ENCODE measurements around the gene GYPB.
"Not testable (repeated sequence)": the region's sequence is repeated elsewhere in the genome, so short reads cannot be mapped to it uniquely, and the experiment has no call there.

GYPB gene

DNA sequence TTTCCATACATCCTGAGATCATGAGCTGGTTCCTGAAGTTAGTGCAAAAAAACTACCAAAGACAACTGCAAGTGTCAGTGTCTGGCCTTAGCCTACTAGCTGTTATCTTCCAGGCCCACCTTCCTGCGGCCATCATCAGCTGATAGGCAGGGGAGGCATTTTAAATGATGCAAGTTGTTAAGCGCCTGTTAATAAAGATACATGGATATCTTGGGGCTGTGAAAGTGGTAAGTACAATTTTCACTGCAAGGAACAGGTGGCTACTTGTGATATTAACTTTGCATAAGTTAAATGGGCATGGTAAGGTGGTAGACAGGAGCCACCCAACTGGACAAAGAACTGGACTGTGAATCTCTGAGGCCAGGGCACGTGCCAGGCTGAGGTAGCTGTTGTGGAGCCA, at the start of gene GYPB:
Gene GYPB (minus strand): TSS at position 104 of the 400 bp plus-strand sequence. CDS start 93 bp downstream, at position 11.
- DNase-seq (ENCODE audit: low spot score): not testable (repeated sequence)

DNA sequence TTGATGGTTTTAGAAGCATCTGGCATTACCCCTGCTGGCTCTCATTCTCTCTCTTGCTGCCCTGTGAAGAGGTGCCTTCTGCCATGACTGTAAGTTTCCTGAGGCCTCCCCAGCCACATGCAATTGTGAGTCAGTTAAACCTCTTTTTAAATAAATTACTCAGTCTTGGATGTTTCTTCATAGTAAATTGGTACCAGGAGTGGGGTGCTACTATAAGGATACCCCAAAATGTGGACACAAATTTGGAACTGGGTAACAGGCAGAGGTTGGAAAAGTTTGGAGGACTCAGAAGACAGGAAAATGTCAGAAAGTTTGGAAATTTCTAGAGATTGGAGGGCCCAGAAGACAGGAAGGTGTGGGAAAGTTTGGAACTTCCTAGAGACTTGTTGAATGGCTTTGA, 42.4 kb upstream of the GYPB start:
- not testable (repeated sequence) for DNase-seq (ENCODE audit: low spot score)

GRCh38 chr4:144060234-144060859, 41.2 kb upstream of the GYPB start:
- not testable (repeated sequence) for DNase-seq (ENCODE audit: low spot score)

DNA sequence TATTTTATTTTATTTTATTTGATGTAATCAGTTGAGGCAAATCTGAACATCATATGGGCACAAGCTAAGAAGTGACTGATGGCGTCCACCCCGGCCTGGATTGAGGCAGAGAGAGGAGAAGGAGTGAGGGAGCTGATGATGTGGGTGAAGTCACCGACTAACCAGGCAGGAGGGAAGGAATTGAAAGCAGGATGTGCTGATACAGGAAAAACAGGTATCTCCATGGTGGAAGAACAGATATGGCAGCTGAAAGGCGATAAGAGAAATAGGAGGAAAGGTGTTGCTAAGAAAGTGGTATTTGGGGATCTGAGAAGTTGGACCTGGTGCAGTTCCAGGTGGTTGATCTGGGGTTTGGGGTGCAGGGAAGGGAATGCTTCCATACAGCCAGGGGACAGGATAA, 37.6 kb upstream of the GYPB start:
- no peak for DNase-seq (ENCODE audit: low spot score)

DNA sequence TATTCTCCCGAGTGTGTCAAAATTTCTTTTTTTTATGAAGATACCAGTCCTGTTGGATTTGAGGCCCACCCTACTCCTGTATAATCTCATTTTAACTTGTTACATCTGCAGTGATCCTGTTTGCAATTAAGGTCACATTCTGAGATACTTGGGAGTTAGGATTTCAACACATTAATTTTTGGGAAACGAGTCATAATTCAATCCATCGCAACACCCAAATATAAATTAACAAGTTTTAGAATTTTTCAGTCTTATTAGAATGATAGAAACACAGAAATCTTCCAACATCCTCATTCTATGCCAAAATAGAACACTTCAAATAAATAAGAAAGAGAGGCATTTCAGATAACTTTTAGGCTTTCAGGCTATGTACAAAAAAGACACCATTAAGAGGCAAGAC, 36.2 kb upstream of the GYPB start:
- not testable (repeated sequence) for DNase-seq (ENCODE audit: low spot score)

DNA sequence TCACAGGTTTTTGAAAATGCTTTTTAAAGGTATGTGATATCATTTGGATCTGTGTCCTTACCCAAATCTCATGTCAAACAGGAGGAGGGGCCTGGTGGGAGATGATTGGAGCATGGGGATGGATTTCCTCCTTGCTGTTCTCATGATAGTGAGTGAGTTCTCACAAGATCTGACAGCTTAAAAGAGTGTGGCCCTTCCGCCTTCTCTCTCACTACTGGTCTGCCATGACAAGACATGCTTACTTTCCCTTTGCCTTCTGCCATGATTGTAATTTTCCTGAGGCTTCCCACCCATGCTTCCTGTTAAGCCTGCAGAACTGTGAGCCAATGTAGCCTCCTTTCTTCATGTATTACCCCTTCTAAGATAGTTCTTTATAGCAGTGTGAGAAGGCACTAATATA, 32.3 kb upstream of the GYPB start:
- not testable (repeated sequence) for DNase-seq (ENCODE audit: low spot score)

GRCh38 chr4:144050631-144051030, 31.5 kb upstream of the GYPB start:
- not testable (repeated sequence) for DNase-seq (ENCODE audit: low spot score)

DNA sequence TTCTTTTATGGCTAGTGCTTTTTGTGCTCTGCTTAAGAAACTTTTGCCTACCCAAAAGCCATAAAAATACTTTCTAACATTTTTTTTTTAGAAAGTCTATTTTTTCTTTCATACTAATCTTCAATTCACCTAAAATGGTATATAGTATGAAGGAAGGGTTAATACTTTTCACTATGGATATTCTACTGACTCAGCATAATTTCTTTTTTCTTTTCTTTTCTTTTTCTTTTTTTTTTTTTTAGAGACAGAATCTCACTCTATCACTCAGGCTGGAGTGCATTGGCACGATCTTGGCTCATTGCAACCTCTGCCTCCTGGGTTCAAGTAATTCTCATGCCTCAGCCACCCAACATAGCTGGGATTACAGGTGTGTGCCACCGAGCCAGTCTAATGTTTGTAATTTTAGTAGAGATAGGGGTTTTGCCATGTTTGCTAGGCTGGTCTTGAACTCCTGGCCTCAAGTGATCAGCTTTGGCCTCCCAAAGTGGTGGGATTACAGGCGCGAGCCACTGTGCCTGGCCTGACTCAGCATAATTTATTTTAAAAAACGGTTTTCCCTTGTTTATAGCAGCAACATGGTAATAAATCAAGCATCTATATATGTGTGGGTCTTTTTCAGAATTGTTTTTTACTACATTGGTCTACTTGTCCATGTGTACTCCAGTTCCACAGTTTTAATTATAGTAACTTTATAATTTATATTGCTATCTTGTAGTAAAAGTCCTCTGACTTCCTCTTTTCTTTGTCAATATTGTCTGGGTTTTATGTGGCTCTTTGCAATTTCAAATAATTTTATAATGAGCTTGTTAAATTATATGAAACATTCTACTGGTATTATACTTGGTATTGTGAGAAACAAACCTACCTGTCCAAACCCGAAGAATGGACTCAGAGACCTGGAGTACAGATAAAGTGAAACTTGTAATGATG, 30.6 kb upstream of the GYPB start:
- DNase-seq (ENCODE audit: low spot score): not testable (repeated sequence)

DNA sequence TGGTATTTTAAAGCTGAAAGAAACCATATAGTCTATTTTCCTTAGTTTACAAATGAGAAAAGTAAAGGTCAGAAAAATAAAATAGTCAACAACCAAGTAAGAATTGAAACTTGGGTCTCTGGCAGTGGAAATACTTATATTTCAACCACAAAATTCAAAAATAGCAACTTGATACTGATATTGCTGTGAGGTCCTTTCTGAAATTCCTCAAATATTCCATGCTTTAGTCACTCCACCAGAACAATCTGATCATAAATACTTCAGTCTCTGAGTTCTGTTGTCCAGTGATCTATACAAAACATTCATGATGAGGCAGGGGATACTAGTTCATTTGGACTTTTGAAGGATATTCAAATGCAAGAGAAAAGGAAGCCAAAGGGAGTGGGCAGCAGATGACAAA, 25.8 kb upstream of the GYPB start:
- DNase-seq (ENCODE audit: low spot score): not testable (repeated sequence)

DNA sequence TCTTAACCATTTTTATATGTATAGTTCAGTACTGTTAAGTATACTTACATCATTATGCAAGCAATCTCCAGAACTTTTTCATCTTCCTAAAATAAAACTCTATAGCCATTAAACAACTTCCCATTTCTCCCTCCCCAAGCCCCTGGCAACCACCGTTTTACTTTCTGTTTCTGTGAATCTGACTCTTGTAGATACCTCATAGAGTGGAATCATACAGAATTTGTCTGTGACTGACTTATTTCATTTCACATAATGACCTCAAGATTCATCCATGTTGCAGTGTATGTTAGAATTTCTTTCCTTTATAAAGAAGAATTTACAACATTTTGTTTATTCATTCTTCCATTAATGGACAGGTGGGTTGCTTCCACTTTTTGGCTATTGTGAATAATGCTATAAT, 13.4 kb upstream of the GYPB start:
- not testable (repeated sequence) for DNase-seq (ENCODE audit: low spot score)

DNA sequence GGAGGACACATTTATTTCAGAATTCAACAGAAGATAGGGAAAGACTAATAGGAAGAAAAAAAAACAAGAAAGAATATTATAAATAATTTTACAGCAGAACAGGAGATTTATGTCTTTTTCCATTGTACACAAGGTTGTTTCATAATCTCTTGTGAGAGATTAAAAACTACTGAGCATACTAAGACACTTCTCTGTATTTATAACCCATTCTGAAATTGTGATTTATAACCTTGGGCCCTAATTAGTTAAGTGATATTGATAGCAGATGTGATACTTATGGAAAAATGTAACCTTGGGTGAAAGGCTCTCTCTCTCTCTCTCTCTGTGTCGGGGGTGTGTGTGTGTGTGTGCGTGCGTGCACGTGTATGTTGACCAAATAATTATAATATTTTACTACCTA, 12.7 kb upstream of the GYPB start:
- not testable (repeated sequence) for DNase-seq (ENCODE audit: low spot score)

DNA sequence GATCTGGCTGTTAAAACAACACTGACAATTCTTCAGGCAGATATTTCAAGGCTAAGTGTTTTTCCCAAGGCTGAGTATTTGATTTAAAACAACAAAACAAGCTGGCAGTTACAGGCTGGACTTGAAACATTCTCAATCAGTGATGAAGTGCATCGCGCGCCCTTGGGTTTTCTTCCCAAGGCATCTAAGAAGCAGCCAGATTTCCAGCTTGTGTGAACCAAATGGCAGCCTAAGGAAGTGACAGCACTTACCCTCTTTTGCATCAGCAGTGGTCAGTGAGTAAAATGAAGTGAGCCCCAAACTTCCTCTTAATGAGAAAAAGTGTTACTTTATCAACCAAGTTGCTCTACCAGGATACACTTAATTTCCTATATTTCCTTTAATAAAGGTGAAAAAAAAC, 12.2 kb upstream of the GYPB start:
- not testable (repeated sequence) for DNase-seq (ENCODE audit: low spot score)

- not testable (repeated sequence) for DNase-seq (ENCODE audit: low spot score)
These were observed 11.5 kb upstream of the GYPB start for GRCh38 chr4:144030708-144031107.

GRCh38 chr4:144026682-144027081, 7.5 kb upstream of the GYPB start:
- DNase-seq (ENCODE audit: low spot score): not testable (repeated sequence)

DNA sequence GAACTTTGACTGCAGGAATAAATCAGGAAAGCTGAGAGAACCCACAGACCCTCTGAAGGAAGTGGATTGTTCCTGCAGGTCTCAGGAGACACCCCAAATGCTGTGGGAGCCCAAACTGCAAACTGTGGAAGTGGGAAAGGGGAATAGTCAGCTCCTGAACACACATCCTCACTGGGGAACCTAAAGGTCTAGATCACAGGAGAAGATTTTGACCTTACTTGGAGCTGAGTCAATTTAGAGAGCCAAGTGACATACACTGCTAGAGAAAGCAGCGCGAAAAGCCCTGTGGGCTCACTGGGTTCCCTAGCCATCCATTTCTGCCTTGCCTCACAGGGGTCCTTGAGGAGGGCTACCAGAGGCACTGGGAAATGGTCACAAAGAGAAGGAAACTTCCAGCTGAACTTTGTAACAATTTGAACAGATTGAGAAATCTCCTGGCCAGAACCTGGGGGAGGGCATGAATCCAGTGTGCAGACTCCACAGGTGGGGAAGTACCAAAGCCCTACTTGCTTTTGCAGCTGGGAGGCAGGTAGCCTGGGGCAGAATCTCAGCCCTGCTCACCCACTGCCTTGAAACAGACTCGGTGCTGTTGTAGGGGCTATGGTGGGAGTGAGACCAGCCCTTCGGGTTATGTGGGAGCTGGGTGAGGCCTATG, 5.3 kb upstream of the GYPB start:
- not testable (repeated sequence) for DNase-seq (ENCODE audit: low spot score)

DNA sequence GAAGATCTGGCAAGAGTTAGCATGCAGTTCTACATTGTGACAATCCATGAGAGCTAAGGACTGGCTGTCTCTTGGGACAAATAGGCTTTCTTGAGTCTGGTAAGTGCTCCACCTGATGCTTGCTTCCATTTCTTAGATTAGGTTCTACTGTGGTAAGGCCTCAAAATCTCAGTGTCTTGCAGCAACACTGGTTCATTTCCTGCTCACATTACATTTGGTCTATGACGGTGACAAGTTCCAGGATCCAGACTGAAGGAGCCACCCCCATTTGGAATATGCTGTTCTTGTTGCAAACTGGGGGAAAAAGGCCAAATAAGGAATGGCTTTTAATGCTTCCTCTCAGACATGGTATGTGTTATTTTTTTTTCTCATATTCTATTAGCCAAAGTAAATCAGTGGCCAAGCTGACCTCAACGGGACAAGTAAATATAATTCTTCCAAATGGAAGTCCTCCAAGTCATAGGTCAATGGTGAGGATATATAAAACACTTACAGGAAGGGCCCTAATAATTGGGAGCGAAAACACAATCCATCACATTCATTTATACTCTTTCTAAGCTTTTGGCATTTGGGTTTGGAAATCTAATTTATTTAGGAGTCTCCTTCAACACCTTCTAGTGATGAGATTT, 3.7 kb upstream of the GYPB start:
- DNase-seq (ENCODE audit: low spot score): not testable (repeated sequence)

DNA sequence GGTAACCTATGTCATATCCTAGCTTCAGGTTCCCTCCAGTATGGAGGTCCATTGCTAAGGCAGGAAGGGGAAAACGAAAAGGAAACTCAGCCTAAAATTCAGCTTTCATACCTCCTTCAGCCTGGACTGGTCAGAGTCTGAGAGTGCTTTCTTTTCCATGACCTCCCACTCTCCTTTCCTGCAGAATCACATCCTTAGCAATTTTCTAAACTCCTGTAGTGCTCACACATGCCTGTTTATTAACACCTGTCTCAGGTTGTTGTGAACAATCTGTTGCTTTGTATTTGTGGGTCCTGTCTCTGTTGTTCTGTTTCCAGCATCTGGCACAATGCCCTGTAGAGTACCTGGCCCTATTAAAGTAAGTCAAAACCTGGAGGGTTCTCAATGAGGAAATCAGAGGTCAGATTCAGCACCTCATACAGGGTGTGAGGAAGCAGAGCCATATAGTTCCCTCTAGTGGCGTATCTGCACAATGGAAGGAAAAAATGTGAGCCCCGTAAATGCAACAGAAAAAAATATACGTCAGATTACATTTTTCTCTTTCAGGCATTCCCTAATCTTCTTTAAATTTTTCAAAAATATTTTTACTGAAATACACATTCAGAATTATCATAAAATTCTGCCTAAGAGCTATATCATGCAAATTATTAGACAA, 2.3 kb upstream of the GYPB start:
- peak; percentile 1 for DNase-seq (ENCODE audit: low spot score)

DNA sequence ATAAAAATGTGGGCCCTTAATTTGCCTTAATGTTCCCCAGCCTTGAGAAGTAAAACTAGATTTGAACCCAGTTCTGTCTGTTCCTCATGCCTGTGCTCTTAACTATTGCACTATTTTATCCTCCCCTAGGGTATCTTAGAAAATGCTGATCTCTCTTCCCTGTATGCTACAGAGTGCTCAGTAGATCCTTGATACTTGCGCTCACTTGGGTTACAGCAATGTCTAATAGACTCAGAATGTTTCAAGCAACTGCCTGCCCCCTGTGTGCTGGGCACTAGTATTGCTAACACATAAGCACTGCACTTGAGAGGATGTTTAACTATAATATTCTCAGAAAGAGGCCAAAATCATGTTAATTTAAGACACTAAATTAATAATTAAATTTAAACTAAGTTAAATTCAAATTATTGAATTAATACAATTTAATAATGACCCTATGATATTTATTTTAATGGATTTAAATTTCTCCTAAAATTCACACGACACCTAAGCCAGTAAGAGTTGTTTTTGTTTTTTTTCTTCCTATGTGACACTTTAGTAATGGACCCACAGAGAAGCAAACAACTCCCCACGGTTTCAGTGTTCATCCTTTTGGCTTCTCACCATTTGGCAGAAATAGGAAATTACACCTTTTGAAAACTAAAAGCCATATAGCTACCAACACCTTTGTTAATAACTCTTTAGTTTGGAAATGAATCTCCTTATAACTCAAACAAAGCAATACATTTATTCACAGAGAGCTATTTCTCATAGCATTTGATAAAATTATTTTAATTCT, 768 bp downstream of the GYPB start:
- not testable (repeated sequence) for DNase-seq (ENCODE audit: low spot score)

DNA sequence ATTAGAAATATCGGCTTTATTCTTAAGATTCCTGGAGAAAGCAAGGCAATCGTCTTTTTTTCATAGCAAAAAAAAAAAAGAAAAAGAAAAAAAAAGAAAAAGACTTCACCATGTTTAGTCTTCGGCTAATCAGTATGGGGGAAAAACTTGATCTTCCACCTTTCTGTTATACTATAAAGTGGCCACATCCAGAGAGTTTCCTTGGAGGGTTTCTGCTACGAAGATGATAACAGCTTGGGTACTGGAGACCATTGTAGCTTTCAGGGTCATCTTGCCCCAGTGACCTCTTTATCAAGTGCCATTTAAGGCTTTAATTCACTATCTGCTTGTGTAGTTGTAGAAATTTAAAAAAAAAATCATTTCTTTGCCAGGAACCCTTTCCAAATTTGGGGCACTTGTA, 1.9 kb downstream of the GYPB start:
- not testable (repeated sequence) for DNase-seq (ENCODE audit: low spot score)

- DNase-seq (ENCODE audit: low spot score): not testable (repeated sequence)
These were observed 3.0 kb downstream of the GYPB start for GRCh38 chr4:144016057-144016605.
